Measurements from ENCODE around the gene PWP2.
"Not testable (repeated sequence)": the region's sequence is repeated elsewhere in the genome, so short reads cannot be mapped to it uniquely, and the experiment has no call there.

Gene PWP2

GRCh38 chr21:44170863-44171262 lies 63.7 kb downstream of the PWP2 start:
- DNase-seq: not testable (repeated sequence)

DNA sequence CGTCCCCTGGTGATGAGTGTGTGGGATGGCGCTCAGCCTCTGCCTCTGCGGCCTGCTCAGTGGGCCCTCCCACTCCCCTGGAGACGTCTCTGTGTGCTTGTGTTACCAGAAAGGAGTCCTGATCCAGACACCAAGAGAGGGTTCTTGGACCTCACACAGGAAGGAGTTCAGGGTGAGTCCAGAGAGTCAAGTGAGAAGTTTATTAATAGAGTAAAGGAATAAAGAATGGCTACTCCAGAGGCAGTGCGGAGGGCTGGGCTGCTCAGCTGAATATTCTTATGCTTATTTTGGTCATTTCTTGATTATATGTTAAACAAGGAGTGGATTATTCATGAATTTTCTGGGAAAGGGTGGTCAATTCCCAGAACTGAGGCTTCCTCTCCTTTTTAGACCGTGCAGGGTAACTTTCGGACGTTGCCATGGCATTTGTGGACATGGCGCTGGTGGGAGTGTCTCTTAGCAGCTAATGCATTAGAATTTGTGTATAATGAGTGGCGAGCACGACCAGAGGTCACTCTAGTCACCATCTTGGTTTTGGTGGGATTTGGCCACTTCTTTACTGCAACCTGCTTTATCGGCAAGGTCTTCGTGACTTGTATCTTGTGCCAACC lies 64.9 kb downstream of the PWP2 start:
- not testable (repeated sequence) for DNase-seq

DNA sequence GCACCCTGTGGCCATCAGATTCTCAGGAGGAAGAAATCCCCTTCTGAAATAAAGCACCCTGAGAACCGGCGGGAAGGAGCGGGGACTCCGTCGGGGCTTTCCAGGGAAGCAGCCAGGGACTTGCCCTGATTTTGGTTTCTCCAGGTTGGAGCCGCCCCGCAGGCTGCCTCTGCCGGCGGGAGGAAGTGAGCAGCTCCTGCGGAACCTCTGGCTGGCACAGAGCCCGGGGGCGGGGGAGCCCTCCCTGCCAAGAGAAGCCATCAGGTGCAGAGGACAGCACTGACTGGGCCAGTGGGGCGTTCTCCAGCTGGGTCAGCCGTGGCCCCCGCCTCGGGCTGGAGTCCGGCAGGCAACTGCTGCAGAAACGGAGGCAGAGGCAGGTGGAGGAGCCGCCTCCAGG lies 65.5 kb downstream of the PWP2 start:
- not testable (repeated sequence) for DNase-seq

DNA sequence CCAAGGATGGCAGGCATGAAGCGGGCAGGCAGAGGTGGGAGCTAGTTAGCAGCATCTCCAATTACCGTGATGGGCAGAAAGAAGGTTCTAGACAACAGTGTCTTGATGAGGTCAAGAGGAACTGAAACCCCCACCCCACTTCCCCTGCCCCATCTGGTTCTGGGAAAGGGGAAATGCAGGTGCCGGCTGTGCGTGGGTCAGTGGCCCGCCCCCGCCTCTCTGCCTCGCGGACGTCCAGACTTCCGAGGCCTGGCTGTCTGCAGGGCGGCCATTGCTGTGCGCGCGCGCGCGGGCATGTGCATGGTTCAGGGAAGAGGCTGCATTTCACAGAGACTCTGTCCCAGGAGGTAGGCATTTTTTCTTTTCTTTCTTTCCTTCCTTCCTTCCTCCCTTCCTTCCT lies 68.0 kb downstream of the PWP2 start:
- not testable (repeated sequence) for DNase-seq

DNA sequence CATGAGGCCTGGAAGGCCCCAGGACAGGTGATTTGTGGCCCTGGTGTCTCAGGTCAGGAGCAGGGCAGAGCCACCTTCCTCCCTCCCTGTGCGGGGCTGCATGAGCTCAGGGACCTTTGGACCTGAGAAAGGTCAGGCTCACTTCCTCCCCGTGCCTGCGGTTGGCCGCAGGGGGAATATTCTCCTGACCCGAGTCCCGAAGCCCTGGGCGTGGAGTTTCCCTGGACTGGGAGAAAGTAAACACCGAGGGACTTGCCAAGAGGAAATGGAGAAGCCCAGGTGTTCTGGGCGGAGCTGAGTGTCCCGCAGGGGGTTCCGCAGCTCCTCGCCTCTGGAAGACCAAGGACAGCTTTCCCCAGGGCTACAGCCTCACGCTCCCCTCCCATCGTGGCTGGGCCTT lies 68.9 kb downstream of the PWP2 start:
- not testable (repeated sequence) for DNase-seq
